NCI-H1694 (cell line): ENCODE results near the gene CCDC71.

ENCODE experiments used
- DNase-seq: peaks from one replicate; lab custom pipeline; 2025; lab: John Stamatoyannopoulos, UW

The CCDC71 gene

DNA sequence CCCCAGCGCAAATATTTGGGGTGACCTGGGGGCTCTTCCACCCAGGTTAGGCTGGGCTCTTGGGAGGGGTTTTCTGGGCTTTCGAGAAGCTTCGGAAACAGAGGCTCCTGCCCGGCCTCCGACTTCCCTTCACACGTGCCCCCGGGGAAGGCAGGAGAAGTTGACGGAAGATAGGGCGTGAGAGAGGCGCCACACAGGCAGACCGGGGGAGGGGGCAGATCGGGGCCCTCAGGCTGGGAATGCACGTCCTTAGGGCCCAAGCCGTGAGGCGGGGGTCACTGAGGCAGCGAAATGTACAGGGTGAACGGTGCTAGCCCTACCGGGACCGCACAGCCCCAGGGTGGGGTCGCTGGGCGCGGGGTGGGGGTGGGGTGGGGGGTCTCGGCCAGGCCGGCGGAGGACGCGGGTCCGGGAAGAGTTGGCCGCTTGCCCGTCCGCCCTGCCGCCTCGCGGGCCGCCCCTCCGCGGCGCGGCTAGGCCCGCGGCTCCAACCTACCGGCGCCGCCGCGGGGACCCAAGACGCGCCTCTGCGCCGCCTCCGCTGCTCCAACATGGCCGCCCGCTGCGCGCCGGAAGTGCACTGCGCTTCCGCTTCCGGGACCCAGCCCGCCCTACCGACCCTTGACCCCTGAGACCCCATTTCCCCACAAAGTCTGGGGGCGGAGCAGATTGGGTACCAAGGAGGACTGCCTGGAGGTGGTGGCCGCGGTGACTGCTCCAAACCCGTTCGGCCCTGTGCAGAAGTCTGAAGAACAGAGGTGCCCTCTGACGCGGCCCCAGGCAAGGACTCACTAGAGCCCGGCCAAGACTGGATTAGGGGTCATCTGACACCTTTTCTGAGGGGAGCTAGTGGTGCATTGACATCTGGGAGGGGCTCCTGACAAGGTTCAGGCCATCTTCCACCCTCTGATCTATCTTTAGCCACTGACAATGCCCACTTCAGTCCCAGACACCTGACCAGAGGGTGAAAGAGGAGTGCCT lies at the start of gene CCDC71:
Gene CCDC71, minus strand, starts transcription at position 561 of the 981 bp plus-strand sequence. CDS start 2,123 bp downstream, outside the sequence.
- peak; percentile 1 for DNase-seq

DNA sequence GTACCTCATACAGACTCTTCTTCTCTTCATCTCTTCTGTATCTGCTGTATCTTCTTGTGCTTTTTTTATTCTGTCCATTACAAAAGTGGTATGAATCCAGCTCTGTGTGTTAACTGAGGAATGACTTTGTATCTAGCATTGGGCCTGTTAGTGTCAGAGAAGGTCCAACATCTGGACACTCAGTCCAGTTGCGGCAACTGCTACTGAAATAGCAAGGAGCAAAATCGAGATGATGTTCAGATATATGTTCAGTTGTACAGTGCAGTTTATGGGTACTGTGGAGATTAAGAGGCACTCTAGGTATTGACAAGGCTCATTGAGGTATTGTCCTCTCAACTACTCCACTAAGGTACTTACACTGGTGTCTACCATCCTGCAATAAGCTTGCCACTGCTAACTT lies 47.9 kb upstream of the CCDC71 start:
- no peak for DNase-seq

DNA sequence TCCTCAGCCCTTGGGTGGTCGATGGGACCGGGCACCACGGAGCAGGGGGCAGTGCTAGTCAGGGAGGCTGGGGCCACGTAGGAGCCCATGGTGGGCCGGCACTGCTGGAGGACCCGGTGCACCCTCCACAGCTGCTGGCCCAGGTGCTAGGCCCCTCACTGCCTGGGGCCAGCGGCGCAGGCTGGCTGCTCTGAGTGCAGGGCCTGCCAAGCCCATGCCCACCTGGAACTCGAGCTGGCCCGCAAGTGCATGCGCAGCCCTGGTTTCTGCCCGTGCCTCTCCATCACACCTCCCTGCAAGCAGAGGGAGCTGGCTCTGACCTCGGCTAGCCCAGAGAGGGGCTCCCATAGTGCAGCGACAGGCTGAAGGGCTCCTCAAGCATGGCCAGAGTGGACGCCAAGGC lies 47.4 kb upstream of the CCDC71 start:
- no peak for DNase-seq

DNA sequence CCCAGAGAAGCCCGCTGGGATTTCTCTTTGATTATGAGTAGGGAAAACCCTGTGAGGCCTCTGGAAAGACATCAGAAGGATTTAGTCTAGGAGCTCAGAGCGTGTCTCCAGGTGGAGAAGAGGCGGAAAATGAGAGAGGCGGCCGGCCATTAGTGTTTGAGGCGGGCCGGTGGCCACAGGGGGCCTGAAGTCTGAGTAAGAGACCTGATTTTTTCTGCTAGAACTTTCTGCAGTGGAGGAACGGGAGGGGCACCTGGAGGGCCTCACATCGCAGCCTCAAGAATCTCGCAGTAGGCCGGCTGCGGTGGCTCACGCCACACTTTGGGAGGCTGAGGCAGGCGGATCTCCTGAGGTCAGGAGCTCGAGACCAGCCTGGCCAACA lies 33.8 kb upstream of the CCDC71 start:
- DNase-seq, result no peak

DNA sequence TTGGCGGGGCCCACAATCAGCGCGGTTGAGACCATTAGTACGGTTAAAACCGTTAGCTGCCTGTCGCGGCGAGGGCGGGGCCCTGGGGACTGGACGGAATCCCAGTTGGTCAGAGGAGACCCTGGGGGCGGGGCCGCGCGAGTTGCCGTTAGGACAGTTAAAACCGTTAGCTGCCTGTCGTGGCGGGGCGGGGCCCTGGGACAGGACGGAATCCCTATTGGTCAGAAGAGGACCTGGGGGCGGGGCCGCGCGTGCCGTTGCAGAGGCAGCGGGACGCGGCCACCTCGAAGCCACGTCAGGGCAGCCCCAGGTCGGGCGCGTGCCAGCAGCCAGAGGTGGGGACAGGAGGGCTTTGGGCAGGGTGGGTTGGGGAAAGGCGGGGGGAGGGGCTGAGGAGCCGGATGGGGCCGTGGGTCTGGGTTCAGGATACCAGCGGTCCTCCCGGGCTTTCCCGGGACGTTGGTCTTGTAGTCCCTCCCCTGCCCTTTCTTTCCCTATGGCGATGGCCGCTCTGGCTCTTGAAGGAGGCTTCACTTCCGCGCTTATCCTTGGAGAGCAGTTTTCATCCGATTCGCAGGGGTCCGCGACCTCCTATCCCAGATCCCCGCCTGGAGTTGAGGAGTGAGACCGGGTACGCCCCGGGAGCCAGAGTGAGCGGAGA lies 33.2 kb upstream of the CCDC71 start:
- DNase-seq, result no peak

DNA sequence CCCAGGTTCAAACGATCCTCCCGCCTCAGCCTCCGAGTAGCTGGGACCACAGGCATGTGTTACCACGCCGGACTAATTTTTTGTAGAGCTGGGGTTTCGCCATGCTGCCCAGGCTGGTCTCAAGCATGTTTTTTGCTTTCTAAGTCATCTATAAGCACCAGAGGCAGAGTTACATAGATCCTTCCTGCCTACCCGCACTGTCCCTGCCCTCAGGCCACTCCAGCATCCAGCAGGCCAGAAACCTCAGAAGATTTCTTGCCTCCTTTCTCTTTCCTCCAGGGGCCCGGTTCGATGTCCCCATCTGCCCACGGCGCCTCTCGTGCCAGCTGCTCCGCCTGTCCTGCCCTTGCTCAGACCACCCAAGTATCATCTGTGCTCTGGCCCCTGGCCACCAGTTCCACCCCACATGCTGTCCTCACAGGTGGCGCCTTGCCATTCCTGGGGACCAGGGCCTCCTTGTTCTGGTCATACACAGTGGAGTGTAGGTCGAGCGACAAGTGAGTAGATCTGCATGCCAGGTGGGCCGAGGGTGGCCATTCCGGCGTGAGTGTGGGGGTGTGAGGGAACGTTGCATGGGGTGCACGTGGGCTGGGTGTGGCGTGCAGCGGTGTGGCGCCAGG lies 32.6 kb upstream of the CCDC71 start:
- no peak for DNase-seq

DNA sequence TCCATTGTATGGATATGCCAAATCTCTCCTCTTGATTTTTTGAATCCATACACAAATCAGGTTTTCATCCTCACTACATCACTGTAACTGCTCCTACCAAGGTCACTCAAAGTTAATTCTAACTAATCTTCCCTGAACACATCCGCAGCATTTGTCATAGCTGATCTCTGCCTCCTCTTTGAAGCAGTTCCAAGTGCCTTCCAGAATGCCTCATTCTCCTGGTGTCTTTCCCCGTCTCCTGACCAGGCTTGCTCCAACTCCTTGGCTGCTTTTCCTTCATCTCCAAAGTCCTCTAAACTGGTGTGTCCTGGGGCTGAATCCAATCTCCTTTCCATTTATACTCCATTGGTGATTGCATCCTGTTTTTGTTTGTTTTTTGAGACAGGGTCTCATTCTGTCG lies 32.0 kb upstream of the CCDC71 start:
- no peak for DNase-seq

DNA sequence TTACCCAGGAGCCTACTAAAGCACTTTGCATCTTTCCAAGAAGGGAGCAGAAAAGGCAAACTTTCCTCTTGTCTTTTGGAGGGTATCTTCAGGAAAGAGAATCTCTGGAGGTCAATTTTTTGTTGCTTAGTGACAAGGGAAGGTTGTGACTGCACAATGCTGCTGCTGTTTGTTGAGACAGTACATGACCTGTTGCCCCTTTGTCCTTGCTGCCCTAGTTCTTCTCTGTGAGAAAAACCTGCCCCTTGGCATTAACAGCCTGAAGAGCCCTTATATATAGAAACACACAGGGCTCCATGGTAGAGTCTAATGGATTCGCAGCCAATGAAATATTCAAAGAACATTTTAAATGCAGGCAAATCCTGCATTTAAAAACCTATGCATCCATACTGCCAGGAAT lies 25.6 kb upstream of the CCDC71 start:
- no peak for DNase-seq

DNA sequence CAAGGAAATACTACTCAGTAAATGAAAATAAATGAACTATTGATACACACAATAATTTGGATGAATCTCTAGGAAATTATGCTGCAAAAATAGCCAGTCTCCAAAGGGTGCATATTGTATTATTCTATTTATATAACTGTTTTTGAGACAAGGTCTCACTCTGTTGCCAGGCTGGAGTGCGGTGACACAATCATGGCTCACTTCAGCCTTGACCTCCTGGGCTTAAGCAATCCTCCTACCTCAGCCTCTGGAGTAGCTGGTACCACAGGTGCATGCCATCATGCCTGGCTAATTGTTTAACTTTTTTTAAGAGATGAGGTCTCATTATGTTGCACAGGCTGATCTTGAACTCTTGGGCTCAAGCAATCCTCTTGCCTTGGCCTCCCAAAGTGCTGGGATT lies 17.7 kb upstream of the CCDC71 start:
- no peak for DNase-seq

DNA sequence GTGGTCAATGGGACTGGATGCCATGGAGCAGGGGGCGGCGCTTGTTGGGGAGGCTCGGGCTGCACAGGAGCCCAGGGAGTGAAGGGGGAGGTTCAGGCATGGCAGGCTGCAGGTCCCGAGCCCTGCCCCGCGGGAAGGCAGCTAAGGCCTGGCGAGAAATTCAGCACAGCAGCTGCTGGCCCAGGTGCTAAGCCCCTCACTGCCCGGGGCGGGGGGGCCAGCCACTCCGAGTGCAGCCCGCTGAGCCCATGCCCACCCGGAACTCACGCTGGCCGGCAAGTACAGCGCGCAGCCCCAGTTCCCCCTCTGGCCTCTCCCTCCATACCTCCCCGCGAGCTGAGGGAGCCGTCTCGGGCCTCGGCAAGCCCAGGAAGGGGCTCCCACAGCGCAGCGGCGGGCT lies 16.6 kb upstream of the CCDC71 start:
- DNase-seq, result no peak

DNA sequence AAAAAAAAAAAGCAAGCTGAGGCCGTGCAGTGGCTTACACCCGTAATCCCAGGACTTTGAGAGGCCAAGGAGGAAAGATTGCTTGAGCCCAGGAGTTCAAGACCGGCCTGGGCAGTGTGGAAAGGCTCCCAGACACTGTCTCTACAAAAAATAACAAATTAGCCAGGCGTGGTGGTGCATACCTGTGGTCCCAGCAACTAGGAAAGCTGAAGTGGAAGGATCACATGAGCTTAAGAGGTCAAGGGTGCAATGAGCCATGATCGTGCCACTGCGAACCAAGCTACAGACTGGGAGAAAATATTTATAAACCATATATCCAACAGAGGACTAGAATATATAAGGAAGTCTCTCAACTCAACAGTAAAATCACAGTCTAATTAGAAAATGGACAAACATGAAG lies 15.2 kb upstream of the CCDC71 start:
- no peak for DNase-seq

DNA sequence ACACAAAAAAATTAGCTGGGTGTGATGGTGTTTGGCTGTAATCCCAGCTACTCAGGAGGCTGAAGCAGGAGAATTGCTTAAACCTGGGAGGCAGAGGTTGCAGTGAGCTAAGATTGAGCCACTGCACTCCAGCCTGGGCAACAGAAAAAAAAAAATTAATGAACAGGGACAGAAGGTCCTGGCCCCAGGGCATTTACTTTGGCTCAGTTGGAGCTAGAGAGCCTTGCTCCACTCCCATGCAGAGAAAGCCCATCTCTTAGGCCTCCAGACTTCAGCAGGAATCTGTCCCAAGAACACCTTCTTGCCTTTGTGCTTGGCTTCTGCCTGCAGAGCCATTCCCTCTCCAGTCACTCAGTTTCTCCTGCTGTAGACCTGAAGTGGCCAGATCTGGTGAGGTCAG lies 14.0 kb upstream of the CCDC71 start:
- no peak for DNase-seq

DNA sequence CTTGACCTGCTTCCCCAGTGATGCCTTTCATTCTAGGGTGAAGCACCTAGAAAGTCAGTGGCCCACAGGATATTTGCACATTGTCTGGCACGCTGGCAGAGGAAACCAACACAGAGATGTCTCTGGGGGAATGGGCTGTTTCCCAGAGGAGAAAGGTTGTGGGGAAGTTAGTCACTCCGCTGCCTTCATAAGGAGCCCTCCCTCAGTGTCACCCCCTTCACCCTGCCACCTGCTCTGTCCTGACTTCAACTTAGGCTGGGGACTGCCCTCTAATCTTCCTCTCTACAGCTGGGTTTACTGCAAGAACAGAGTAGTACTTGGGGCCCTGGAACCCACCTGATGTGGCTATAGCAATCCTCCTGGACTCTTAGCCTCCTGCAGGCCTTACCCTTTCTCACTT lies 10.9 kb upstream of the CCDC71 start:
- DNase-seq, result no peak

DNA sequence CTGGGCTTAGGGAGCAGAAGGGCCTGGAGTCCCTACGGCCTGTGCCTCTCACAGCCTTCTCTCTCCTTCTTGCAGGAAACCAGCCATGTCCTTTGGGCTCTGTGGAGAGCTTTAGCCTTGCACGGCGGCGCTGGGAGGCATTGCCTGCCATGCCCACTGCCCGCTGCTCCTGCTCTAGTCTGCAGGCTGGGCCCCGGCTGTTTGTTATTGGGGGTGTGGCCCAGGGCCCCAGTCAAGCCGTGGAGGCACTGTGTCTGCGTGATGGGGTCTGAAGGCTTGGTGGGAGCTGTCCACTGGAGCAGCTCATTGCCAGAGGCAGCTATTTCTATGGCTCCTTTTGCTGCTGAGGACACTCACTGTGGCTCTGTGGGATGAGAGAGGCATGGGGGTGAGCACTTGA lies 9.4 kb upstream of the CCDC71 start:
- DNase-seq, result no peak

DNA sequence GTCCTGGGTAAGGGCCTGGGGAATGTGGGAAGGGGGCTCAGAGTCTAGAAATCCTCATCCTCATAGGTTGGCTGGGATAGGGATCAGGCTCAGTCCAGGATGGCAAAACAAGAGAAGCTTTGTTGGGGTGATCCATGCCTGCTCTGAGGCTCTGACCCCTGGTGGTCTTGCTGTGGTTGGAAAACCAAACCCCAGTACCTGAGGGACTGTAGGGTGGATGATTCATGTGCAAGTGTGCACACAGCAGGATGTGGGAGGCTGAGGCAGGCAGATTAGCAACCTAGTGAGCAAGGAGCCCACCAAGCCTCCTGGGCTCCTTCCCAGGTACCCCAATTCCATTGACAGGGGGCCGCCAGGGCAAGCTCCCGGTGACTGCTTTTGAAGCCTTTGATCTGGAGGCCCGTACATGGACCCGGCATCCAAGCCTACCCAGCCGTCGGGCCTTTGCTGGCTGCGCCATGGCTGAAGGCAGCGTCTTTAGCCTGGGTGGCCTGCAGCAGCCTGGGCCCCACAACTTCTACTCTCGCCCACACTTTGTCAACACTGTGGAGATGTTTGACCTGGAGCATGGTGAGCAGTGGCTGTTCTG lies 8.4 kb upstream of the CCDC71 start:
- no peak for DNase-seq

DNA sequence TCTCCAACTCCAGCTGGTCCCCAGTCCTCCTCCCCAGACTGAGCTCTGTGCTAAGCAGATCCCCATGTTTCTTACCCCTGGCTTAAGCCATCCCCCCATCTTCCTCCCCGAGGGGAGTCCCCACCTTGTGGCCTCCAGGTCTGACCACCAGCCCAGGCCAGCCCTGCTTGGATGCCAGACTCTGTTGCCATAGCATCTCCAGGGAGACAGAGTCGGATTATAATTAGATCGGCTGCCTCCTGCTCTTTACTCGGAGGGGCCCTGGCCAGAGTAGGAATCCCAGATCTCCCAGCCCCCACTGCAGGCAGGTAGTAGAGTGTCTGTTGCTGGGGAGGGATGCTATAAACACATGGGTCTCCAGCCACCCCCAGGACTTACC lies 7.7 kb upstream of the CCDC71 start:
- no peak for DNase-seq

DNA sequence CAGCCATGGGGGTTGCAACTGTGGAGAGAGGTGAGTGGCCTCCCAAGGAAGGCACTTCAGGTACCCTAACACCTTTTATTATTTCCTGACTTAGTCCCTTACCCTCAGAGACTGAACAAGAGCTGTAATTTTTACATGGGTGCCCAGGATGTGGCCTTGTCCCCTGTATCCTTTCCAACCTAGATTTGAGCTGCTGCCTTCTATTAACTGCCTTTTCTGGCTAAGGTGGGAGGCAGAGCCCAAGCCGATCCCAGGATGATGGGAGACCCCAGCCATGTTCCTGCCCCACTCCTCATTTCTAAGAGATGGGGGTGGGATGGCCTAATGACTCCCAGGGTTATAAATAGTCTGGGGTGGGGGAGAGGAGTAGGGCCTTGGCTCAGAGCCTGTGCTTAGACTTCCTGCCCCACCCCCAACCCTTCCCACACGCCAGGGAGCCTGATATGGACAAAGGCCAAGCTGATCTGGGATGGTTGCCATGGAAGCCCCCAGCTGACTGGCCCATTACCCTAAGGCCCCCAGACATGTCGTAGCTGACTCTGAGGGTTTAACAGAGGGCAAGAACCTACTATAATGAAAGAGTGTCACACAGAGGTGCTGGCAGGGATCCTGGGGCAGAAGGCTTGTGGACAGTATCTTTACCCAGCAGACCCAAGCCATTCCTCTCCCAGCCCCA lies 7.1 kb upstream of the CCDC71 start:
- DNase-seq, result peak; percentile 4

DNA sequence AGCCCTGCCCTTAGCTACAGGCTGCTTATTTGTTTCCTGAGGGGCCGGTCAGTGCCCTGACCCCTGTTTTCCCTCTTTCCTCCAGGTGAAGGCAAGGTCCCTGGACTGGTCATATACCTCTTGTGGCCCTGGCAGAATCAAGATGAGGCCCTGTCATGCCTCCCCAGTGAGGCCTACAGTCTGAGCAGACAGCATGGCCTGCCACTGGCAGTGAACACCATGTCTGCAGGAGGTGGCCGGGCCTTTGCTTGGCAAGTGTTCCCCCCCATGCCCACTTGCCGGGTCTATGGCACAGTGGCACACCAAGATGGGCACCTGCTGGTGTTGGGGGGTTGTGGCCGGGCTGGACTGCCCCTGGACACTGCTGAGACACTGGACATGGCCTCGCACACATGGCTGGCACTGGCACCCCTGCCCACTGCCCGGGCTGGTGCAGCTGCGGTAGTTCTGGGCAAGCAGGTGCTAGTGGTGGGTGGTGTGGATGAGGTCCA lies 6.5 kb upstream of the CCDC71 start:
- DNase-seq, result no peak

DNA sequence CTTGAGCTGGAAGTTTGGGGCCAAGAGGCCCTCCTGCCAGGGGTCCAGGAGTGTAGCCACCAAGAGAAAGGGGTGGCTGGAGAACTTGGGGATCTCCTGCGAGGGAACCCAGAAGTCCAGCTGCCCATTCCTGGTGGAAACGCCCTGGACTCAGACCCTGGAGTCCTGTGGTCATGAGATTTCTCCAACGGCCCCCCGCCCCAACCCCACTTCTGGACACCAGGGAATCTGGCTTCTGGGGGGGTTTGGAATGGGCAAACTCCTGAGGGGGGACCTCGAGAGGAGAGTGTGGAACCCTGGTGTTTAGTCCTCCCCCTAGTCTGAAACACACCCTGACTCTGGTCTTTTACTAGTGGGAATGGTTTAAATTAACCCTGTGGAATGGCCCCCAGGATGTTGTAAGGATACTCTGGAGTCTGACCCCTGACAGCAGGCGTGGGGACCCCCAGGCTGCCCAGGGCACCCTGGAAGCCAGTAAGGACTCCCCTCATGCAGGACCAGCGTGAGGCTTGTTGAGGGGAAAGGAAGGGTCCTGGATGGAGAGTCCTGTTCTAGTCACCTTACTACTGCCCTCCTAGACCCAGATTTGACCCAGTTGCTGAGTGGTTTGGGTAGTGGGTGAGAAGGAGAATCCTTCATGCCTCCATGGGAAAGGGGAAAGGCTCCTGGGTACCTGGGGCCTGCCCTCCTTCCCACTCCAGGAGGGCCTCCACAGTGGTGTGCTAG lies 5.8 kb upstream of the CCDC71 start:
- no peak for DNase-seq

DNA sequence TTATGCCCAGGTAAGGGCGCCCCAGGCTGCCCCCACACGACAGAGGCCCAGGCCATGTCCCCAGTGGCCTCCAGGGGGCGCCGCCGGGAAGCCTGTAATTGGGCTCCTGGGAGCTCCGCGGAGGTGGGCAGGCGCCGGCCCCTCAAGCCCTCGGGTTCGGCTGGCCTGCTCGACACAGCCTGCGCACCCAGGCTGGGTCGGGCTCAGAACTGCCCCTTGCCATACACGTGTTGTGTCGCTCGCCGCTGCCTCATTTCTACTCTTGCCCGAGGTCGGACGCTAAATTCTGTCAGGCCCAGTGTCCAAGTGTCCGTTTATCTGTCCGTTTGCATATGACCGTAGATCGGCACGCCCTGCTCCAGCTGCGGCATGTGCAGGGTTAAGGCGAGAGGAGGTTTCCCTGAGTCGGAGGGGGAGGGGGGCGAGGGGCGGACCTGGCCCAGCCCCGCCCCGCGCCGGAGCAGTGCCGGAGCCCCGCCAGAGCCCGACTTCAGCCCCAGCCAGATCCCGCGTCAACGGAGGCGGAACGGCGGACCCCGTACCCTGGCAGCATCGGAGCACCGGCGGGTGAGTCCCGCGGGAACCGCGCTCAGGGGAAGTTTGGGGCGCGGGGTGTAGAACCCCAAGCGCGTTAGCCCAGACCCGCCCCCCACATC lies 5.1 kb upstream of the CCDC71 start, which contains the start of gene KLHDC8B:
Gene KLHDC8B, plus strand, starts transcription at position 480 of the 656 bp plus-strand sequence. CDS start 1,172 bp downstream, outside the sequence.
- peak; percentile 0 for DNase-seq

DNA sequence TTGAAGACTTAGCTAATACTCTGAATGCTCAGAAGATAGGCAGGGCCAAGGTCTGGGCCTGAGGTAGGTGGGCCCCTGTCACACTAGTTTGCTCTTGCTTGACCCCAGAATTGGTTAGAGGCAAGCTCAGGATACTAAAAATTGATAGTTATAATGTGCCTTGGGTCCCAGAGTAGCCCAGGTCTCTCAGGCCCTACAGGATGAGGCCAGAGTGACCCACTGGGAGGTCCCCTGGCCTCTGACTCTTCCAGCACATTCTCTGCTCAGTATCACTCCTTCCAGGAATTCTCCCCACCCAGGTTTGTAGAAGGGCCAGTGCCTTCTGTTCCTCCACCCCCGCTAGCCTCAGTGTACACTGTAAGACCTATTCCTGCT lies 4.6 kb upstream of the CCDC71 start:
- DNase-seq, result no peak
